HUES48 (cell line): ENCODE data around the gene PIK3IP1.

Experiments
- H3K27ac ChIP-seq: one replicate; pipeline ENCODE4 v1.7.0; 2013; ENCODE audit warnings: low read depth, low read length, inconsistent platforms
- H3K27me3 ChIP-seq: 2 replicates; pipeline ENCODE4 v1.6.1; 2013; ENCODE audit warnings: mild to moderate bottlenecking, low read length; ENCODE audit not compliant: control insufficient read depth, insufficient read depth
- H3K36me3 ChIP-seq: 2 replicates; pipeline ENCODE4 v1.6.1; 2013; ENCODE audit warnings: low read length; ENCODE audit not compliant: control insufficient read depth, insufficient read depth
- H3K4me1 ChIP-seq: 2 replicates; pipeline ENCODE4 v1.6.1; 2013; ENCODE audit warnings: mild to moderate bottlenecking, low read length; ENCODE audit not compliant: control insufficient read depth, insufficient read depth
- H3K4me3 ChIP-seq: 2 replicates; pipeline ENCODE4 v1.5.1; 2013; ENCODE audit warnings: mild to moderate bottlenecking, low read depth, low read length
- H3K9ac ChIP-seq: 2 replicates; pipeline ENCODE4 v1.6.1; 2013; ENCODE audit warnings: mild to moderate bottlenecking, low read depth, low read length, moderate library complexity
- H3K9me3 ChIP-seq: 2 replicates; pipeline ENCODE4 v1.6.1; 2013; ENCODE audit warnings: low read length; ENCODE audit not compliant: control insufficient read depth, insufficient read depth

The PIK3IP1 gene

GRCh38 chr22:31287818-31288495 is 4.3 kb downstream of the PIK3IP1 start:
- Histone ChIP-seq H3K4me1 (peaks cover 5% of the 10 kb centered on the region), H3K36me3 (no peaks in the 10 kb centered on the region), H3K4me3 (no peak overlapping the region), H3K9ac (no peak overlapping the region), H3K27ac (no peak overlapping the region), H3K27me3 (peaks cover 20% of the 10 kb centered on the region), H3K9me3 (no peaks in the 10 kb centered on the region)

- Histone ChIP-seq H3K36me3 (no peaks in the 10 kb centered on the region), H3K9ac (no peak overlapping the region), H3K4me1 (no peaks in the 10 kb centered on the region; the same call in 1 of the 2 replicates), H3K4me3 (no peak overlapping the region), H3K27ac (no peak overlapping the region), H3K9me3 (no peaks in the 10 kb centered on the region), H3K27me3 (peaks cover 16% of the 10 kb centered on the region)
Measured at GRCh38 chr22:31286360-31287255, 5.7 kb downstream of the PIK3IP1 start.

GRCh38 chr22:31284281-31285155 is 7.8 kb downstream of the PIK3IP1 start:
- H3K27ac ChIP-seq: no peak overlapping the region
- peaks cover 1% of the 10 kb centered on the region; the same call in 1 of the 2 replicates for H3K27me3 ChIP-seq
- H3K9ac ChIP-seq: no peak overlapping the region
- no peak overlapping the region for H3K4me3 ChIP-seq
- H3K4me1 ChIP-seq: no peaks in the 10 kb centered on the region
- H3K9me3 ChIP-seq: no peaks in the 10 kb centered on the region
- H3K36me3 ChIP-seq: peaks cover 8% of the 10 kb centered on the region

- H3K27ac ChIP-seq: no peak overlapping the region
Measured at GRCh38 chr22:31282748-31283468, 9.4 kb downstream of the PIK3IP1 start.

GRCh38 chr22:31281733-31282132 is 10.6 kb downstream of the PIK3IP1 start:
- Histone ChIP-seq H3K27ac (no peak overlapping the region), H3K4me3 (no peak overlapping the region), H3K9me3 (no peaks in the 10 kb centered on the region), H3K27me3 (no peaks in the 10 kb centered on the region), H3K9ac (no peak overlapping the region), H3K36me3 (peaks cover 28% of the 10 kb centered on the region), H3K4me1 (no peaks in the 10 kb centered on the region)

More at GRCh38 chr22:31282748-31283468, 9.4 kb downstream of the PIK3IP1 start:
- Histone ChIP-seq H3K4me1 (no peaks in the 10 kb centered on the region), H3K36me3 (peaks cover 16% of the 10 kb centered on the region), H3K9ac (no peak overlapping the region), H3K9me3 (no peaks in the 10 kb centered on the region), H3K4me3 (no peak overlapping the region), H3K27me3 (no peaks in the 10 kb centered on the region)

GRCh38 chr22:31279821-31280505 is 12.3 kb downstream of the PIK3IP1 start:
- Histone ChIP-seq H3K36me3 (peaks cover 40% of the 10 kb centered on the region), H3K9ac (no peak overlapping the region), H3K4me3 (no peak overlapping the region), H3K9me3 (no peaks in the 10 kb centered on the region), H3K27ac (no peak overlapping the region), H3K27me3 (no peaks in the 10 kb centered on the region), H3K4me1 (no peaks in the 10 kb centered on the region)

- no peak overlapping the region for H3K27ac ChIP-seq
Measured at GRCh38 chr22:31279327-31279669, 13.0 kb downstream of the PIK3IP1 start.

GRCh38 chr22:31278626-31279326 is 13.5 kb downstream of the PIK3IP1 start:
- peaks cover 50% of the 10 kb centered on the region for H3K36me3 ChIP-seq
- H3K9ac ChIP-seq: no peak overlapping the region
- H3K9me3 ChIP-seq: no peaks in the 10 kb centered on the region
- no peak overlapping the region for H3K4me3 ChIP-seq
- no peaks in the 10 kb centered on the region for H3K4me1 ChIP-seq
- no peaks in the 10 kb centered on the region for H3K27me3 ChIP-seq
- no peak overlapping the region for H3K27ac ChIP-seq

More at GRCh38 chr22:31279327-31279669, 13.0 kb downstream of the PIK3IP1 start:
- Histone ChIP-seq H3K4me3 (no peak overlapping the region), H3K36me3 (peaks cover 46% of the 10 kb centered on the region), H3K27me3 (no peaks in the 10 kb centered on the region), H3K9ac (no peak overlapping the region), H3K4me1 (no peaks in the 10 kb centered on the region), H3K9me3 (no peaks in the 10 kb centered on the region)

- H3K4me1 ChIP-seq: no peaks in the 10 kb centered on the region
- H3K27ac ChIP-seq: no peak overlapping the region
- no peaks in the 10 kb centered on the region for H3K27me3 ChIP-seq
- H3K36me3 ChIP-seq: peaks cover 54% of the 10 kb centered on the region
- H3K9me3 ChIP-seq: no peaks in the 10 kb centered on the region
- no peak overlapping the region for H3K4me3 ChIP-seq
- H3K9ac ChIP-seq: no peak overlapping the region
Measured at GRCh38 chr22:31278151-31278621, 14.1 kb downstream of the PIK3IP1 start.
